CD8-positive, alpha-beta memory T cell (primary cell): ENCODE measurements around the gene ZNF615. TPM values are rescaled to one million over a fixed set of nuclear protein-coding genes. Genes with fewer than 3 reads are reported as not detected.
"Not testable (repeated sequence)": the region's sequence is repeated elsewhere in the genome, so short reads cannot be mapped to it uniquely, and the experiment has no call there.

ENCODE experiments used
- CTCF ChIA-PET: fragments of 350-600 bp; sonication (Branson Sonifier 250); formaldehyde crosslinking; loops from one replicate; lab custom pipeline; 2021; ENCODE audit warnings: antibody characterized with exemption; lab: Charles Lee
- POLR2A ChIA-PET: fragments of 350-600 bp; sonication (Branson Sonifier 250); formaldehyde crosslinking; loops from one replicate; lab custom pipeline; 2021; ENCODE audit warnings: antibody characterized with exemption; lab: Charles Lee
- DNase-seq, 5 donors: peaks; one replicate each; pipeline versions ENCODE4 v3.0.0 to v3.0.0-alpha.2; 2020 to 2022; ENCODE audit warnings: mixed read lengths in 1 of 5
- H3K27ac ChIP-seq: one replicate; pipeline ENCODE4 v1.7.0; 2013; ENCODE audit warnings: low read depth, mild to moderate bottlenecking, low read length, moderate library complexity
- H3K27me3 ChIP-seq: 2 replicates; pipeline ENCODE4 v1.7.0; 2013; ENCODE audit warnings: low read length, mild to moderate bottlenecking; ENCODE audit not compliant: insufficient read depth, poor library complexity, severe bottlenecking
- H3K36me3 ChIP-seq: 2 replicates; pipeline ENCODE4 v1.7.0; 2013; ENCODE audit warnings: mild to moderate bottlenecking, low read length, moderate library complexity; ENCODE audit not compliant: insufficient read depth
- H3K4me1 ChIP-seq: 2 replicates; pipeline ENCODE4 v1.7.0; 2013; ENCODE audit warnings: mild to moderate bottlenecking, low read length, moderate library complexity; ENCODE audit not compliant: insufficient read depth
- H3K4me3 ChIP-seq: 2 replicates; pipeline ENCODE4 v1.7.0; 2013; ENCODE audit warnings: mild to moderate bottlenecking, low read length
- H3K9me3 ChIP-seq: 2 replicates; pipeline ENCODE4 v1.7.0; 2013; ENCODE audit warnings: mild to moderate bottlenecking, low read length
- H3K27ac Mint-ChIP-seq, 8 donors: one replicate each; pipeline ENCODE4 v1.8.0; 2020 to 2021; ENCODE audit warnings: mixed read lengths in 8 of 8, mild to moderate bottlenecking in 6 of 8, inconsistent platforms in 3 of 8, moderate library complexity in 3 of 8
- H3K27me3 Mint-ChIP-seq, 2 donors: one replicate each; pipeline ENCODE4 v1.8.0; 2020 to 2021; ENCODE audit warnings: mixed read lengths in 2 of 2, mild to moderate bottlenecking in 1 of 2, moderate library complexity in 1 of 2
- H3K36me3 Mint-ChIP-seq, 3 donors: one replicate each; pipeline ENCODE4 v1.8.0; 2020 to 2021; ENCODE audit warnings: mixed read lengths in 3 of 3, inconsistent platforms in 1 of 3, mild to moderate bottlenecking in 1 of 3
- H3K4me1 Mint-ChIP-seq, 3 donors: one replicate each; pipeline ENCODE4 v1.8.0; 2020 to 2021; ENCODE audit warnings: mixed read lengths in 3 of 3, inconsistent platforms in 1 of 3, mild to moderate bottlenecking in 1 of 3
- H3K4me3 Mint-ChIP-seq, 7 donors: one replicate each; pipeline ENCODE4 v1.8.0; 2020 to 2021; ENCODE audit warnings: mixed read lengths in 7 of 7, mild to moderate bottlenecking in 6 of 7, moderate library complexity in 4 of 7, inconsistent platforms in 2 of 7
- H3K9me3 Mint-ChIP-seq, 5 donors: one replicate each; pipeline ENCODE4 v1.8.0; 2020 to 2022; ENCODE audit warnings: mixed read lengths in 5 of 5, mild to moderate bottlenecking in 3 of 5, moderate library complexity in 2 of 5, inconsistent platforms in 1 of 5
- polyA plus RNA-seq: library from polyadenylated mRNA; unstranded; fragments of 300-500 nt; fragmentation: Illumina TruSeq; gene quantifications from one replicate; pipeline ENCODE4 v1.2.3, GENCODE V29; 2021
- total RNA-seq, 2 experiments: library from RNA; stranded (reverse); gene quantifications; one replicate each; pipeline ENCODE4 v1.2.3, GENCODE V29; 2021

ZNF615 gene
- total and polyA plus RNA-seq, 3 experiments from 2014 or later: 7.6 to 9.6 (median 8.8) TPM

DNA sequence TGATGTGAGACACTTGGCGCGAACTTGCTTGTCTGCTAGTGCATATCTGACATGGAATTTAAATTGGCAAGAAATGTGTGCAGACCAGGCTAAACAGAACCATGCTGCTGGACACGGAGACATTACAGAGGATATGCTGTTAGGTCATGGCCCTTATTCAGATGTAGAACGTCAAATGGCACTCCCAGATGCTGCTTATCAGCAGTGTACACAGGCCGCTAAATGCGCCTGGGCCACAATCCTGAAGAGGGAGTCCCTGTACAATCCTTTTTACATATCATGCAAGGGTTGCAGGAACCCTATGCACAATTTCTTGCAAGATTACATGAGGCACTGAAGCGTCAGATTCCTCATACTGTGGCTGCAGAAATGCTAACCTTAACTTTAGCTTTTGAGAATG is 30.7 kb downstream of the ZNF615 start:
- H3K4me3 ChIP-seq: no peak overlapping the region
- no peak for DNase-seq
- no peaks in the 10 kb centered on the region for H3K4me1 ChIP-seq
- H3K36me3 ChIP-seq: peaks cover 36% of the 10 kb centered on the region
- Mint-ChIP-seq H3K4me1 (peaks cover 7 to 19% (median 8%) of the 10 kb centered on the region in 3 donors), H3K4me3 (no peak overlapping the region), H3K36me3 (peaks cover 59 to 93% (median 93%) of the 10 kb centered on the region in 3 donors), H3K27me3 (no peaks in the 10 kb centered on the region), H3K9me3 (peaks cover 60 to 93% (median 90%) of the 10 kb centered on the region in 5 donors), H3K27ac (no peak overlapping the region)
- POLR2A ChIA-PET: no interaction called here
- H3K27ac ChIP-seq: no peak overlapping the region
- CTCF ChIA-PET: no interaction called here
- H3K9me3 ChIP-seq: peaks cover 73% of the 10 kb centered on the region
- no peaks in the 10 kb centered on the region for H3K27me3 ChIP-seq

DNA sequence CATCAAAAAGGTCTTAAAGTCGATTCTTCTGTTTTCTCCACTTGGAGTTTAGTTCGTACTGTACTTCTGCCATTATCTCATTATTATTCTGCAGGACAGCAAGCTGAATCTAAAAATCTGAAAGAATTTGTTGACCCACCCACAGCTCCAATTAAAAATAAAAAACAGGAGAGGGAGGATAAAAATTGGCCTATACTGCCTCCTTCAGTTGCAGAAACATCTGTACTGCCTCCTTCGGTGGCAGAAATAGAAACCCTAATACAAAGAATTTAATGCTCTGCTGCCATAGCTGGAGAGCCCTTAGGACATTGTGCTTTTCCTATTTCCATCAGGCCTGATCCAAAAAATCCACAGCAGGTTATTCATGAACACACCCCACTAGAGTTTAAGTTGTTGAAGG is 31.2 kb downstream of the ZNF615 start:
- no peak overlapping the region for H3K27ac ChIP-seq
- H3K4me1 Mint-ChIP-seq: peaks cover 7 to 19% (median 8%) of the 10 kb centered on the region in 3 donors
- H3K9me3 Mint-ChIP-seq: peaks cover 59 to 97% (median 91%) of the 10 kb centered on the region in 5 donors
- no peak overlapping the region for H3K4me3 ChIP-seq
- no peak overlapping the region for H3K4me3 Mint-ChIP-seq
- DNase-seq: no peak
- H3K4me1 ChIP-seq: no peaks in the 10 kb centered on the region
- no peaks in the 10 kb centered on the region for H3K27me3 Mint-ChIP-seq
- H3K36me3 Mint-ChIP-seq: peaks cover 59 to 95% (median 94%) of the 10 kb centered on the region in 3 donors
- H3K27me3 ChIP-seq: no peaks in the 10 kb centered on the region
- peaks cover 41% of the 10 kb centered on the region for H3K36me3 ChIP-seq
- no peak overlapping the region for H3K27ac Mint-ChIP-seq
- ChIA-PET CTCF (no interaction called here), POLR2A (no interaction called here)
- peaks cover 74% of the 10 kb centered on the region for H3K9me3 ChIP-seq

DNA sequence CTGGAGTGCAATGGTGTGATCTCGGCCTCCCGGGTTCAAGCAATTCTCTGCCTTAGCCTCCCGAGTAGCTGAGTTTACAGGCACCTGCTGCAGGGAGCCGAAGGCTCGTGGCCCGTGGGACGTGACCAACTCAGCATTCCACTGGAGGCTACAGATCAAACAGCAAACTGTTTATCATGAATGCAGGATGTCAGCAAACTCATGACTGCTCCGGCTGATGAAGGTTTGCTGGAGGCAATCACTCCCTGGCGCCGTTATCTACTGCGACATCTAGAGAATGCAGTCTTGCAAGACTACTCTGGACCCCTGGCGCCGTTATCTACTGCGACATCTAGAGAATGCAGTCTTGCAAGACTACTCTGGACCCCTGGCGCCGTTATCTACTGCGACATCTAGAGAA is 32.2 kb downstream of the ZNF615 start:
- DNase-seq, H3K27me3 ChIP-seq, H3K4me1 ChIP-seq, CTCF ChIA-PET, H3K27ac Mint-ChIP-seq, H3K4me3 Mint-ChIP-seq, H3K27me3 Mint-ChIP-seq, H3K4me3 ChIP-seq, H3K27ac ChIP-seq, POLR2A ChIA-PET: not testable (repeated sequence)
- Mint-ChIP-seq H3K4me1 (peaks cover 5 to 16% (median 8%) of the 10 kb centered on the region in 3 donors), H3K36me3 (peaks cover 64 to 96% (median 94%) of the 10 kb centered on the region in 3 donors), H3K9me3 (peaks cover 62 to 97% (median 91%) of the 10 kb centered on the region in 5 donors)
- Histone ChIP-seq H3K9me3 (peaks cover 84% of the 10 kb centered on the region), H3K36me3 (peaks cover 52% of the 10 kb centered on the region)

DNA sequence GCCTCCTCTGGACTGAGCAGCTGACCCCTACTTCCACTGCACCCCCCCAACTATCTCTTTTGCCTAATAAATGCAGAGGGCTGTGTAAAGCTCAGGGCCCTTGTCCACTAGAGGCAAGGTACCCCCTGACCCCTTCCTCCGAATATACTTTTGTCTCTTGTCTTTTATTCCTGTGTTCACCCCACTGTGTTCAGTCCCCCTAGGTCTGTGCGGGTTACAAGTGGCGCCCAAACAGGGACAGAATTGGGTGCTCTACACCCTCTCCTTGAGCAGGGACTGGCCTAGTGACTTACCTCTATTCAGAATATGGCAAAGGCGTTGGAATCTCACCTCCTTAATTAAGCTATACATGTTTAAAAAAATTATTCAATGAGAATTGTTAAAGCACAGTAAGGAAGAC is 36.4 kb downstream of the ZNF615 start:
- Histone ChIP-seq H3K27me3 (no peaks in the 10 kb centered on the region), H3K4me1 (no peaks in the 10 kb centered on the region), H3K27ac (no peak overlapping the region), H3K9me3 (peaks cover 74% of the 10 kb centered on the region), H3K4me3 (peak overlapping the region; percentile 4), H3K36me3 (peaks cover 72% of the 10 kb centered on the region)
- H3K27me3 Mint-ChIP-seq: no peaks in the 10 kb centered on the region
- no peak overlapping the region for H3K4me3 Mint-ChIP-seq
- DNase-seq: no peak
- peaks cover 0 to 4% (median 0%) of the 10 kb centered on the region in 3 donors for H3K4me1 Mint-ChIP-seq
- ChIA-PET POLR2A (no interaction called here), CTCF (interaction anchor here (1.2 kb wide), 1 partner anchor 44 kb away, joined by 3 read pairs; no protein-coding TSS in a partner anchor)
- peaks cover 54 to 94% (median 89%) of the 10 kb centered on the region in 5 donors for H3K9me3 Mint-ChIP-seq
- H3K36me3 Mint-ChIP-seq: peaks cover 64 to 92% (median 87%) of the 10 kb centered on the region in 3 donors
- H3K27ac Mint-ChIP-seq: no peak overlapping the region

DNA sequence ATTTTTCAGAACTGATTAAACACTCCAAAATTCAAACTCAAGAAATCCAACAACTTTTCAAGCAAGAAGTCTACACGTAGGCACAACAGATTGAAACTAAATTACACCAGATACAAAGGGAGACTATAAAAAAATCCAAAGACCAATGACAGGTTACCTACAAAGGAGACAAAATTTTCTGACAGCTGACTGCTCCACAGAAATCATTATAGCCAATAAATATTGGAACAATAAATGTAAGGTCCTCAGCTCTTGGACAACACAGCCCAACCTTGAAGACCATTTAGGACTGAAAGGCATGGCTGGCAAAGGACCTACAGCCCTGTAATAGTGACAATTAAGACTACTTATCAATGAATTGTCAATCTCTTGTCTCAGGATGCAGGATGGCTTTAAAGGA is 37.3 kb downstream of the ZNF615 start:
- ChIA-PET CTCF (interaction anchor here (1.2 kb wide), 1 partner anchor 43 kb away, joined by 3 read pairs; no protein-coding TSS in a partner anchor), POLR2A (no interaction called here)
- H3K36me3 ChIP-seq: peaks cover 81% of the 10 kb centered on the region
- Mint-ChIP-seq H3K4me1 (no peaks in the 10 kb centered on the region), H3K27ac (no peak overlapping the region), H3K9me3 (peaks cover 50 to 96% (median 90%) of the 10 kb centered on the region in 5 donors), H3K36me3 (peaks cover 62 to 91% (median 88%) of the 10 kb centered on the region in 3 donors), H3K4me3 (no peak overlapping the region), H3K27me3 (no peaks in the 10 kb centered on the region)
- H3K9me3 ChIP-seq: peaks cover 75% of the 10 kb centered on the region
- H3K4me1 ChIP-seq: no peaks in the 10 kb centered on the region
- H3K27me3 ChIP-seq: no peaks in the 10 kb centered on the region
- no peak overlapping the region for H3K27ac ChIP-seq
- DNase-seq: no peak
- peak overlapping the region; percentile 26 for H3K4me3 ChIP-seq

DNA sequence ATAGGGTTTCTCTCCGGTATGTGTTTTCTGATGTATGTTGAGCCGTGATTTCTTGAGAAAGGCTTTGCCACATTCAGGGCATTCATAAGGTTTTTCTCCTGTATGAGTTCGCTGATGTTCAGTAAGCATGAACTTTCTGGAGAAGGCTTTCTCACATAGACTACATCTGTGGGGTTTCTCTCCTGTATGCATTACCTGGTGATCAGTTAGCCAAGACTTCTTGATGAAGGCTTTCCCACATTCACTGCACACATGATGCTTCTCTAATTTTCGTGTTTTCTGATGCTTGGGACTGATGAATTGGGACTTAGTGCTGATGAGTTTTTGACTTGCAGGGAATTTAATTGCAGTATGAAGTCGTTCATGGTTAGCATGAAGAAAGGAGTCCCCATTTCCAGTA is 42.4 kb downstream of the ZNF615 start:
- no peaks in the 10 kb centered on the region for H3K27me3 Mint-ChIP-seq
- POLR2A ChIA-PET: no interaction called here
- H3K27ac Mint-ChIP-seq: peak overlapping the region in 1 of 8 donors; percentile 11
- H3K4me3 Mint-ChIP-seq: no peak overlapping the region
- Histone ChIP-seq H3K9me3 (peaks cover 80% of the 10 kb centered on the region), H3K27me3 (no peaks in the 10 kb centered on the region), H3K4me3 (peak overlapping the region; percentile 9), H3K36me3 (peaks cover 52% of the 10 kb centered on the region), H3K27ac (no peak overlapping the region), H3K4me1 (no peaks in the 10 kb centered on the region)
- CTCF ChIA-PET: no interaction called here
- no peak for DNase-seq
- H3K9me3 Mint-ChIP-seq: peaks cover 59 to 97% (median 91%) of the 10 kb centered on the region in 5 donors
- H3K36me3 Mint-ChIP-seq: peaks cover 46 to 83% (median 80%) of the 10 kb centered on the region in 3 donors
- no peaks in the 10 kb centered on the region for H3K4me1 Mint-ChIP-seq

DNA sequence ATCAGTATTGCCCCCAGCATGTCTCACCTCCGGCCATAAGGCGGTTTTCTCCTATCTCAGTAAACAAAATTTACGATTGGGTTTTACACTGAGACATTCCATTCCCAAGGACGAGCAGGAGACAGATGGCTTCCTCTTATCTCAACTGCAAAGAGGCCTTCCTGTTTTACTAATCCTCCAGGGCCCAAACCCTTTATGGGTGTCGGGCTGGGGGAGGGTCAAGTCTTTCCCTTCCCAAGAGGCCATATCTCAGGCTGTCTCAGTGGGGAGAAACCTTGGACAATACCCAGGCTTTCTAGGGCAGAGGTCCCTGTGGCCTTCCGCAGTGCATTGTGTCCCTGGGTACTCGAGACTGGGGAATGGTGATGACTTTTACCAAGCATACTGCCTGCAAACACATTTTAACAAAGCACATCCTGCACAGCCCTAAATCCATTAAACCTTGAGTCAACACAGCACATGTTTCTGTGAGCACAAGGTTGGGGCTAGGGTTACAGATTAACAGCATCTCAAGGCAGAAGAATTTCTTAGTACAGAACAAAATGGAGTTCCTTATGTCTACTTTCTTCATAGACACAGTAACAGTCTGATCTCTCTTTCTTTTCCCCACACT is 47.3 kb downstream of the ZNF615 start:
- Histone ChIP-seq H3K9me3 (peaks cover 58% of the 10 kb centered on the region), H3K36me3 (peaks cover 12% of the 10 kb centered on the region)
- Mint-ChIP-seq H3K36me3 (peaks cover 18 to 64% (median 44%) of the 10 kb centered on the region in 3 donors), H3K9me3 (peaks cover 70 to 99% (median 91%) of the 10 kb centered on the region in 5 donors)
- POLR2A ChIA-PET, H3K27me3 Mint-ChIP-seq, CTCF ChIA-PET, H3K27ac ChIP-seq, H3K4me1 Mint-ChIP-seq, H3K4me3 ChIP-seq, DNase-seq, H3K27ac Mint-ChIP-seq, H3K4me1 ChIP-seq, H3K4me3 Mint-ChIP-seq, H3K27me3 ChIP-seq: not testable (repeated sequence)

DNA sequence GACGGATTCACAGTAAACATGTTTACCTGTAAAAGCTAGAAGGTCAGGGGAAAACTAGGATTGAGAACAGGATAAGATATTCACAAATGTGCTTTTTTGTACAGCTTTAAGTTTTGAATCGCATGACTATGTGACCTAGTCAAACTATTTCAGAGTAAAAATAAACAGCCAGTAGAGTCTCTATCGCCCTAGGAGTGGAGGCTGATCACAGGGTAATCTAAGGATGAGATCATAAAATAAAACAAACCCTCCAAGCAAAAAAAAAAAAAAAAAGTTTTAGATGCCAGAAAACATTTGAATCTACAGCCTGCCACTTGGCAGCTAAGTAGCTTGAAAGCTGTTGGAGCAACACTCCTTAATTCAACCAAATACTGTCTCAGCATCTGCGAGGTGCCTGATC is 48.2 kb downstream of the ZNF615 start:
- H3K9me3 Mint-ChIP-seq: peaks cover 69 to 98% (median 91%) of the 10 kb centered on the region in 5 donors
- no peak overlapping the region for H3K4me3 Mint-ChIP-seq
- H3K4me3 ChIP-seq: no peak overlapping the region
- H3K27ac ChIP-seq: no peak overlapping the region
- no peaks in the 10 kb centered on the region for H3K27me3 Mint-ChIP-seq
- H3K27ac Mint-ChIP-seq: no peak overlapping the region
- peaks cover 10 to 55% (median 36%) of the 10 kb centered on the region in 3 donors for H3K36me3 Mint-ChIP-seq
- H3K27me3 ChIP-seq: no peaks in the 10 kb centered on the region
- CTCF ChIA-PET: no interaction called here
- H3K36me3 ChIP-seq: peaks cover 3% of the 10 kb centered on the region
- H3K4me1 Mint-ChIP-seq: peaks cover 0 to 4% (median 0%) of the 10 kb centered on the region in 3 donors
- no peaks in the 10 kb centered on the region for H3K4me1 ChIP-seq
- H3K9me3 ChIP-seq: peaks cover 49% of the 10 kb centered on the region
- POLR2A ChIA-PET: no interaction called here
- no peak for DNase-seq
